SU-DHL-6 (cell line): ENCODE data around the gene ANTXR1.

Experiments
- CTCF ChIP-seq: fragments of 200-600 bp; sonication (generic); IDR thresholded peaks from one replicate; pipeline ENCODE4 v1.5.1; 2017; ENCODE audit warnings: antibody characterized with exemption, mild to moderate bottlenecking, low read length, moderate library complexity; ENCODE audit not compliant: insufficient read depth, poor library complexity, severe bottlenecking
- EZH2phosphoT487 ChIP-seq: fragments of 200-600 bp; sonication (generic), shearing (Covaris generic); conservative IDR thresholded peaks from 2 replicates; pipeline ENCODE4 v1.6.1; 2018; ENCODE audit warnings: mild to moderate bottlenecking, antibody characterized with exemption, low read length, moderate library complexity, mixed read lengths

DNA sequence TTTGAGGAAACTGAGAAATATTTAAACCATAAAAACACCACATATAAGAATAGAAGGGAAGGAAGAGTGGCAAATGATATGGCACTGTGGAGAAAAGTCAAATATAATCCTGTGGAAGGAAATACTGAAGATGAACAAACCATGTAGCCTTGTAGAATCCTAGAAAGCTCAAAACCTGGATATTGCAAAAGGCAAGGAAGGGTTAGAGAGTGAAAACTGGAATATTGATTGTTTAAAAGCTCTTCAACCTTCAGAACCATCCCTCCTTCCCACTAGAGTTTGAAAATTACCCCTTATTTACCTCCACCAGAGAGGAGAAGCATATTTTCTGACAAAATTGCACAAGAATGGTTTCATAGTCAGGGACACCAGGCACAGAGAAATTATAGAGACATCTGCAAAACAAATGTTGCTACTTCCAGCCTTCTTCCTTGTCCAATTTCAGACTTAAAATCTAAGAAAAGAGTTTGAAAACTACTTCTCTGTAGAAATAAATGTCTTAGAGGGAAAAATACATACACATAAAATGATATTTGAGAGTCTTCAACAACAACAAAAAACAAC is 48.0 kb downstream of the ANTXR1 start:
- TF ChIP-seq CTCF (no peak), EZH2phosphoT487 (no peak)
